A549 (cell line): ENCODE results near the gene CTRB2.

Source experiments
- EP300 ChIP-seq, 2 experiments: fragments of >200 bp; sonication (Bioruptor Twin); formaldehyde crosslinking; IDR thresholded peaks; 2 replicates in 1 of 2; 3 replicates in 1 of 2; pipeline ENCODE4 v1.6.1; 2016 to 2017
- FOXS1 ChIP-seq: fragments of 250-450 bp; sonication (Bioruptor Pico); IDR thresholded peaks from 2 replicates; pipeline ENCODE4 v1.5.0; 2020; ENCODE audit warnings: mild to moderate bottlenecking, moderate library complexity
- MYC ChIP-seq: IDR thresholded peaks from 2 replicates; pipeline ENCODE4 v1.6.1; 2012; ENCODE audit warnings: mild to moderate bottlenecking, inconsistent platforms, low read length, improper control_type of control experiment, borderline replicate concordance
- USF2 ChIP-seq: fragments of 450-650 bp; IDR thresholded peaks from 2 replicates; pipeline ENCODE4 v1.6.1; 2014; ENCODE audit warnings: antibody characterized with exemption
- TF ChIP-seq, protein P1 (sequence below): fragments of >200 bp; sonication (Bioruptor Twin); formaldehyde crosslinking; IDR thresholded peaks from 3 replicates; pipeline ENCODE4 v1.5.1; 2016
- TF ChIP-seq, protein P2 (sequence below): fragments of 200-600 bp; sonication (generic); IDR thresholded peaks from 2 replicates; pipeline ENCODE4 v1.6.1; 2016; ENCODE audit warnings: antibody characterized with exemption, mild to moderate bottlenecking, moderate library complexity

- TF ChIP-seq, protein P1, sequence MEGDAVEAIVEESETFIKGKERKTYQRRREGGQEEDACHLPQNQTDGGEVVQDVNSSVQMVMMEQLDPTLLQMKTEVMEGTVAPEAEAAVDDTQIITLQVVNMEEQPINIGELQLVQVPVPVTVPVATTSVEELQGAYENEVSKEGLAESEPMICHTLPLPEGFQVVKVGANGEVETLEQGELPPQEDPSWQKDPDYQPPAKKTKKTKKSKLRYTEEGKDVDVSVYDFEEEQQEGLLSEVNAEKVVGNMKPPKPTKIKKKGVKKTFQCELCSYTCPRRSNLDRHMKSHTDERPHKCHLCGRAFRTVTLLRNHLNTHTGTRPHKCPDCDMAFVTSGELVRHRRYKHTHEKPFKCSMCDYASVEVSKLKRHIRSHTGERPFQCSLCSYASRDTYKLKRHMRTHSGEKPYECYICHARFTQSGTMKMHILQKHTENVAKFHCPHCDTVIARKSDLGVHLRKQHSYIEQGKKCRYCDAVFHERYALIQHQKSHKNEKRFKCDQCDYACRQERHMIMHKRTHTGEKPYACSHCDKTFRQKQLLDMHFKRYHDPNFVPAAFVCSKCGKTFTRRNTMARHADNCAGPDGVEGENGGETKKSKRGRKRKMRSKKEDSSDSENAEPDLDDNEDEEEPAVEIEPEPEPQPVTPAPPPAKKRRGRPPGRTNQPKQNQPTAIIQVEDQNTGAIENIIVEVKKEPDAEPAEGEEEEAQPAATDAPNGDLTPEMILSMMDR: no peak
- TF ChIP-seq, protein P2, sequence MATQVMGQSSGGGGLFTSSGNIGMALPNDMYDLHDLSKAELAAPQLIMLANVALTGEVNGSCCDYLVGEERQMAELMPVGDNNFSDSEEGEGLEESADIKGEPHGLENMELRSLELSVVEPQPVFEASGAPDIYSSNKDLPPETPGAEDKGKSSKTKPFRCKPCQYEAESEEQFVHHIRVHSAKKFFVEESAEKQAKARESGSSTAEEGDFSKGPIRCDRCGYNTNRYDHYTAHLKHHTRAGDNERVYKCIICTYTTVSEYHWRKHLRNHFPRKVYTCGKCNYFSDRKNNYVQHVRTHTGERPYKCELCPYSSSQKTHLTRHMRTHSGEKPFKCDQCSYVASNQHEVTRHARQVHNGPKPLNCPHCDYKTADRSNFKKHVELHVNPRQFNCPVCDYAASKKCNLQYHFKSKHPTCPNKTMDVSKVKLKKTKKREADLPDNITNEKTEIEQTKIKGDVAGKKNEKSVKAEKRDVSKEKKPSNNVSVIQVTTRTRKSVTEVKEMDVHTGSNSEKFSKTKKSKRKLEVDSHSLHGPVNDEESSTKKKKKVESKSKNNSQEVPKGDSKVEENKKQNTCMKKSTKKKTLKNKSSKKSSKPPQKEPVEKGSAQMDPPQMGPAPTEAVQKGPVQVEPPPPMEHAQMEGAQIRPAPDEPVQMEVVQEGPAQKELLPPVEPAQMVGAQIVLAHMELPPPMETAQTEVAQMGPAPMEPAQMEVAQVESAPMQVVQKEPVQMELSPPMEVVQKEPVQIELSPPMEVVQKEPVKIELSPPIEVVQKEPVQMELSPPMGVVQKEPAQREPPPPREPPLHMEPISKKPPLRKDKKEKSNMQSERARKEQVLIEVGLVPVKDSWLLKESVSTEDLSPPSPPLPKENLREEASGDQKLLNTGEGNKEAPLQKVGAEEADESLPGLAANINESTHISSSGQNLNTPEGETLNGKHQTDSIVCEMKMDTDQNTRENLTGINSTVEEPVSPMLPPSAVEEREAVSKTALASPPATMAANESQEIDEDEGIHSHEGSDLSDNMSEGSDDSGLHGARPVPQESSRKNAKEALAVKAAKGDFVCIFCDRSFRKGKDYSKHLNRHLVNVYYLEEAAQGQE: no peak
- TF ChIP-seq USF2 (no peak), EP300 (IDR thresholded peaks at IDR 0.05) (no peak), FOXS1 (CRISPR knock-in tag) (no peak), MYC (no peak)
Observed at GRCh38 chr16:75206749-75207451, at the start of gene CTRB2.
